Heart right ventricle (tissue), 16 donors: ENCODE data around the gene ZNF543. TPM values are rescaled to one million over a fixed set of nuclear protein-coding genes. Genes with fewer than 3 reads are reported as not detected.

Experiments
- ATAC-seq, 8 donors: fragments of 200-7000 bp; cut with Tn5 transposase; one replicate each; pipeline ENCODE4 v1.9.1; 2020; ENCODE audit warnings: mild to moderate bottlenecking in 8 of 8, moderate library complexity in 8 of 8, moderate number of reproducible peaks in 1 of 8
- DNase-seq, 2 donors: peaks; one replicate each; pipeline ENCODE4 v3.0.0-alpha.2; 2020
- H3K27ac ChIP-seq, 10 donors: fragments of 200-600 bp; sonication (generic) in 2 of 10; one replicate each; pipeline versions ENCODE4 v1.5.0 to v1.8.0; 2020 to 2022; ENCODE audit warnings: mild to moderate bottlenecking in 3 of 10
- H3K27me3 ChIP-seq, 7 donors: fragments of 200-600 bp; one replicate each; pipeline ENCODE4 v1.8.0; 2021 to 2022; ENCODE audit warnings: mild to moderate bottlenecking in 2 of 7
- H3K36me3 ChIP-seq, 9 donors: fragments of 200-600 bp; sonication (generic) in 1 of 9; one replicate each; pipeline versions ENCODE4 v1.5.0 to v1.8.0; 2020 to 2022; ENCODE audit warnings: mild to moderate bottlenecking in 2 of 9
- H3K4me1 ChIP-seq, 9 donors: fragments of 200-600 bp; sonication (generic) in 1 of 9; one replicate each; pipeline versions ENCODE4 v1.5.0 to v1.8.0; 2020 to 2022; ENCODE audit warnings: mild to moderate bottlenecking in 4 of 9
- H3K4me3 ChIP-seq, 10 donors: fragments of 200-600 bp; sonication (generic) in 2 of 10; one replicate each; pipeline versions ENCODE4 v1.5.0 to v1.8.0; 2020 to 2022; ENCODE audit warnings: mild to moderate bottlenecking in 7 of 10, moderate library complexity in 2 of 10
- H3K9me3 ChIP-seq, 11 donors: fragments of 200-600 bp in 10 of 11; sonication (generic) in 2 of 11; one replicate each; pipeline versions ENCODE4 v1.5.0 to v1.8.0; 2013 to 2022; ENCODE audit warnings: mild to moderate bottlenecking in 2 of 11, control low read depth in 1 of 11, moderate library complexity in 1 of 11
- WGBS, 2 donors: extraction: QIAGEN DNeasy Blood & Tissue Kit; methylation state at CpG; one replicate each; pipeline ENCODE4 v1.1.7; 2013; ENCODE audit warnings: inconsistent platforms in 1 of 2; 5-methylcytosine and 5-hydroxymethylcytosine counted together
- intact Hi-C, 10 donors: fragments of 100-400 bp; cut with DNase I; formaldehyde crosslinking; loops; one replicate each; pipeline versions ENCODE4 v1.11.1 to v1.14.2; 2022
- polyA plus RNA-seq, 2 donors: library from polyadenylated mRNA; stranded (reverse); fragments of 200-250 nt; gene quantifications; one replicate each; pipeline ENCODE4 v1.2.3, GENCODE V29; 2013
- total RNA-seq, 10 donors: library from RNA; stranded (reverse); fragmentation: NEBNext Ultra II Directional in 3 of 10; extraction: Animal tissue kit (Norgen Biotek cat#: 25700) in 3 of 10; gene quantifications; one replicate each; pipeline versions ENCODE4 v1.2.1 to v1.2.4, GENCODE V29; 2021 to 2023
- TF ChIP-seq, protein P1 (sequence below), 9 donors: fragments of 200-600 bp; sonication (generic) in 2 of 9; IDR thresholded peaks; one replicate each; pipeline versions ENCODE4 v1.5.0 to v1.8.0; 2021 to 2022; ENCODE audit warnings: antibody characterized with exemption in 9 of 9, mild to moderate bottlenecking in 5 of 9, moderate library complexity in 1 of 9
- donor health status: Arrhythmogenic right ventricular cardiomyopathy.
- donor health status: ischemic (EF 13 %, LVEDD 7.1; RV severe dilation, severe dysfunction).
- donor health status: healthy with polysubstance abuse.
- donor health status: DM: no; HTN: yes; CAD: no.
- donor health status: DM: no; HTN: no; CAD: no.
- donor health status: ischemic (EF 25% LVEDD 6.9; RV normal size, moderate dysfunction).
- donor health status: ischemic (EF 25% LVEDD 5.7; RV mildly dilated, moderate dysfunction).
- donor health status: healthy.
- donor health status: DM: yes; HTN: yes; CAD: no.
- donor health status: Ischemic cardiomyopathy.
- donor health status: ischemic (EF 35%, LVEDD 5.7; RV mildly dilated, moderate dysfunction).
- donor health status: nonischemic (EF 11% LVEDD 7.7; RV severe dilation, severe dysfunction).
- donor health status: DM: yes; HTN: yes; CAD: no.
- donor health status: PGD.
- donor health status: ischemic (EF 29% LVEDD 5.4; RV normal size, mild dysfunction).
- donor health status: nonischemic (EF 23%, LVEDD 6.1; RV moderate dilation, normal function).

Gene ZNF543
- total and polyA plus RNA-seq, 12 donors, result 0.86 to 9.2 (median 6.9) TPM

DNA sequence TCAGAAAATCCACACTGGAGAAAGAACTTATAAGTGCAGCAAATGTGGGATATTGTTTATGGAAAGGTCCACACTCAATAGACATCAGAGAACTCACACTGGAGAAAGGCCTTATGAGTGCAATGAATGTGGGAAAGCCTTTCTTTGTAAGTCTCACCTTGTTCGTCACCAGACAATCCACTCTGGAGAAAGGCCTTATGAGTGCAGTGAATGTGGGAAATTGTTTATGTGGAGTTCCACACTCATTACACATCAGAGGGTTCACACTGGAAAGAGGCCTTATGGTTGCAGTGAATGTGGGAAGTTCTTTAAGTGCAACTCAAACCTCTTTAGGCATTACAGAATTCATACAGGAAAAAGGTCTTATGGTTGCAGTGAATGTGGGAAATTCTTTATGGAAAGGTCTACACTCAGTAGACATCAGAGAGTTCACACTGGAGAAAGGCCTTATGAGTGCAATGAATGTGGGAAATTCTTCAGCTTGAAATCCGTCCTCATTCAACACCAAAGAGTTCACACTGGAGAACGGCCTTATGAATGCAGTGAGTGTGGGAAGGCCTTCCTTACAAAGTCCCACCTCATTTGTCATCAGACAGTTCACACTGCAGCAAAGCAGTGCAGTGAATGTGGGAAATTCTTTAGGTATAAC lies 57.4 kb downstream of the ZNF543 start:
- ATAC-seq (no peak), DNase-seq (no peak)
- TF ChIP-seq, protein P1, sequence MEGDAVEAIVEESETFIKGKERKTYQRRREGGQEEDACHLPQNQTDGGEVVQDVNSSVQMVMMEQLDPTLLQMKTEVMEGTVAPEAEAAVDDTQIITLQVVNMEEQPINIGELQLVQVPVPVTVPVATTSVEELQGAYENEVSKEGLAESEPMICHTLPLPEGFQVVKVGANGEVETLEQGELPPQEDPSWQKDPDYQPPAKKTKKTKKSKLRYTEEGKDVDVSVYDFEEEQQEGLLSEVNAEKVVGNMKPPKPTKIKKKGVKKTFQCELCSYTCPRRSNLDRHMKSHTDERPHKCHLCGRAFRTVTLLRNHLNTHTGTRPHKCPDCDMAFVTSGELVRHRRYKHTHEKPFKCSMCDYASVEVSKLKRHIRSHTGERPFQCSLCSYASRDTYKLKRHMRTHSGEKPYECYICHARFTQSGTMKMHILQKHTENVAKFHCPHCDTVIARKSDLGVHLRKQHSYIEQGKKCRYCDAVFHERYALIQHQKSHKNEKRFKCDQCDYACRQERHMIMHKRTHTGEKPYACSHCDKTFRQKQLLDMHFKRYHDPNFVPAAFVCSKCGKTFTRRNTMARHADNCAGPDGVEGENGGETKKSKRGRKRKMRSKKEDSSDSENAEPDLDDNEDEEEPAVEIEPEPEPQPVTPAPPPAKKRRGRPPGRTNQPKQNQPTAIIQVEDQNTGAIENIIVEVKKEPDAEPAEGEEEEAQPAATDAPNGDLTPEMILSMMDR (IDR thresholded peaks at IDR 0.05), result no peak
- H3K9me3 ChIP-seq, result peaks cover 0 to 88% (median 23%) of the 10 kb centered on the region in 11 donors
- peaks cover 4 to 68% (median 49%) of the 10 kb centered on the region in 9 donors for H3K36me3 ChIP-seq
- H3K4me3 ChIP-seq, result no peak overlapping the region
- no peaks in the 10 kb centered on the region for H3K4me1 ChIP-seq
- no peak overlapping the region for H3K27ac ChIP-seq
- H3K27me3 ChIP-seq, result no peaks in the 10 kb centered on the region
- WGBS, 2 donors, result 96 to 99% methylated on average over 3 of the region's 3 CpGs
- intact Hi-C loops, result no loop called here

Other genes with a start within 250 kb of the ZNF543 start
- gene USP29, start 200.5 kb upstream of the ZNF543 start, total RNA-seq, result not detected
- not detected for gene USP29, start 200.5 kb upstream of the ZNF543 start, polyA plus RNA-seq
- not detected for gene ZIM3, start 175.3 kb upstream of the ZNF543 start, total RNA-seq
- not detected for gene ZIM3, start 175.3 kb upstream of the ZNF543 start, polyA plus RNA-seq
- gene DUXA, start 153.0 kb upstream of the ZNF543 start, total RNA-seq, result not detected
- gene DUXA, start 153.0 kb upstream of the ZNF543 start, polyA plus RNA-seq, result not detected
- 10 to 100 TPM; 16.5 to 23.8 (median 20.7) TPM for gene ZNF264, start 129.0 kb upstream of the ZNF543 start, total RNA-seq
- 1 to 10 TPM; 2.2 to 3.4 TPM for gene ZNF264, start 129.0 kb upstream of the ZNF543 start, polyA plus RNA-seq
- 1 to 10 TPM in 8 of 10 donors, under 1 TPM in 2; 0.90 to 6.7 (median 1.7) TPM for gene AURKC, start 89.4 kb upstream of the ZNF543 start, total RNA-seq
- gene AURKC, start 89.4 kb upstream of the ZNF543 start, polyA plus RNA-seq, result 1 to 10 TPM in 1 of 2 donors, under 1 TPM in 1; 0.58 to 2.3 TPM
- 10 to 100 TPM in 8 of 10 donors, 1 to 10 TPM in 2; 9.4 to 14.7 (median 11.5) TPM for gene ZNF805, start 79.8 kb upstream of the ZNF543 start, total RNA-seq
- gene ZNF805, start 79.8 kb upstream of the ZNF543 start, polyA plus RNA-seq, result under 1 TPM; 0.77 to 0.88 TPM
- 10 to 100 TPM; 22.9 to 50.3 (median 41.1) TPM for gene ZNF460, start 40.0 kb upstream of the ZNF543 start, total RNA-seq
- gene ZNF460, start 40.0 kb upstream of the ZNF543 start, polyA plus RNA-seq, result 1 to 10 TPM in 1 of 2 donors, under 1 TPM in 1; 0.42 to 4.7 TPM
- gene ZNF304, start 30.8 kb downstream of the ZNF543 start, total RNA-seq, result 10 to 100 TPM in 8 of 10 donors, 1 to 10 TPM in 2; 8.0 to 15.7 (median 11.4) TPM
- 1 to 10 TPM; 3.4 to 3.7 TPM for gene ZNF304, start 30.8 kb downstream of the ZNF543 start, polyA plus RNA-seq
- 10 to 100 TPM in 7 of 10 donors, 1 to 10 TPM in 3; 8.1 to 18.8 (median 11.4) TPM for gene TRAPPC2B, start 43.1 kb downstream of the ZNF543 start, total RNA-seq
- gene TRAPPC2B, start 43.1 kb downstream of the ZNF543 start, polyA plus RNA-seq, result 10 to 100 TPM; 31.8 to 37.5 TPM
- 1 to 10 TPM; 2.0 to 4.2 (median 2.8) TPM for gene ZNF547, start 43.1 kb downstream of the ZNF543 start, total RNA-seq
- gene ZNF547, start 43.1 kb downstream of the ZNF543 start, polyA plus RNA-seq, result 1 to 10 TPM; 1.4 to 4.2 TPM
- 10 to 100 TPM; 12.7 to 18.8 (median 14.2) TPM for gene ZNF548, start 69.4 kb downstream of the ZNF543 start, total RNA-seq
- gene ZNF548, start 69.4 kb downstream of the ZNF543 start, polyA plus RNA-seq, result 1 to 10 TPM; 5.3 to 7.8 TPM
- gene ZNF17, start 90.7 kb downstream of the ZNF543 start, total RNA-seq, result 10 to 100 TPM in 5 of 10 donors, 1 to 10 TPM in 5; 7.7 to 11.6 (median 10.0) TPM
- 1 to 10 TPM; 3.4 to 4.2 TPM for gene ZNF17, start 90.7 kb downstream of the ZNF543 start, polyA plus RNA-seq
- gene ZNF749, start 114.9 kb downstream of the ZNF543 start, total RNA-seq, result 1 to 10 TPM; 1.7 to 7.7 (median 2.4) TPM
- gene ZNF749, start 114.9 kb downstream of the ZNF543 start, polyA plus RNA-seq, result 10 to 100 TPM in 1 of 2 donors, 1 to 10 TPM in 1; 2.9 to 12.8 TPM
- gene VN1R1, start 136.7 kb downstream of the ZNF543 start, total RNA-seq, result 1 to 10 TPM; 1.9 to 6.5 (median 4.5) TPM
- gene VN1R1, start 136.7 kb downstream of the ZNF543 start, polyA plus RNA-seq, result 1 to 10 TPM in 1 of 2 donors, under 1 TPM in 1; 0.88 to 1.8 TPM
- gene ZNF772, start 157.1 kb downstream of the ZNF543 start, total RNA-seq, result 10 to 100 TPM; 18.6 to 27.4 (median 23.2) TPM
- 1 to 10 TPM; 2.4 to 2.7 TPM for gene ZNF772, start 157.1 kb downstream of the ZNF543 start, polyA plus RNA-seq
- 1 to 10 TPM; 5.4 to 9.1 (median 7.8) TPM for gene ZNF419, start 167.3 kb downstream of the ZNF543 start, total RNA-seq
- gene ZNF419, start 167.3 kb downstream of the ZNF543 start, polyA plus RNA-seq, result 1 to 10 TPM; 5.0 to 9.2 TPM
- 1 to 10 TPM; 3.1 to 6.4 (median 5.0) TPM for gene ZNF773, start 179.5 kb downstream of the ZNF543 start, total RNA-seq
- gene ZNF773, start 179.5 kb downstream of the ZNF543 start, polyA plus RNA-seq, result 1 to 10 TPM; 2.4 to 3.2 TPM
- 1 to 10 TPM; 3.0 to 5.1 (median 3.8) TPM for gene ZNF549, start 206.9 kb downstream of the ZNF543 start, total RNA-seq
- 1 to 10 TPM; 2.1 to 2.9 TPM for gene ZNF549, start 206.9 kb downstream of the ZNF543 start, polyA plus RNA-seq
- gene ZNF550, start 239.4 kb downstream of the ZNF543 start, total RNA-seq, result 1 to 10 TPM; 4.6 to 9.7 (median 7.5) TPM
- gene ZNF550, start 239.4 kb downstream of the ZNF543 start, polyA plus RNA-seq, result 1 to 10 TPM; 3.3 to 6.7 TPM